Chondrocyte (in vitro differentiated cells): ENCODE measurements around the gene TMEM255B. TPM values are rescaled to one million over a fixed set of nuclear protein-coding genes. Genes with fewer than 3 reads are reported as not detected.

ENCODE experiments used
- DNase-seq: peaks from one replicate; pipeline ENCODE4 v3.0.0; 2021; ENCODE audit warnings: mixed read lengths, low spot score
- H3K27ac Mint-ChIP-seq: one replicate; pipeline ENCODE4 v1.8.0; 2021; ENCODE audit warnings: mild to moderate bottlenecking, moderate library complexity, mixed read lengths; ENCODE audit not compliant: unreplicated experiment
- H3K27me3 Mint-ChIP-seq: 2 replicates; pipeline ENCODE4 v1.8.0; 2021; ENCODE audit warnings: low read depth, mixed read lengths
- H3K36me3 Mint-ChIP-seq: 2 replicates; pipeline ENCODE4 v1.8.0; 2021; ENCODE audit warnings: low read depth, mixed read lengths
- H3K4me1 Mint-ChIP-seq: 2 replicates; pipeline ENCODE4 v1.8.0; 2021; ENCODE audit warnings: low read depth, mild to moderate bottlenecking, mixed read lengths
- H3K4me3 Mint-ChIP-seq: one replicate; pipeline ENCODE4 v1.8.0; 2021; ENCODE audit warnings: mild to moderate bottlenecking, moderate library complexity, mixed read lengths; ENCODE audit not compliant: unreplicated experiment
- H3K9me3 Mint-ChIP-seq: 2 replicates; pipeline ENCODE4 v1.8.0; 2021; ENCODE audit warnings: low read depth, mixed read lengths
- CTCF ChIP-seq: fragments of 200-600 bp; sonication (generic); IDR thresholded peaks from 2 replicates; pipeline ENCODE4 v1.5.0; 2021; ENCODE audit warnings: antibody characterized with exemption, mild to moderate bottlenecking, moderate library complexity
- total RNA-seq: library from RNA; stranded (reverse); gene quantifications from 3 replicates; pipeline ENCODE4 v1.2.1, GENCODE V29; 2021

The TMEM255B gene
- total RNA-seq, 1 donor from 2014 or later = 5.2 TPM

GRCh38 chr13:113769881-113770280, 10.9 kb downstream of the TMEM255B start:
- no peak for TF ChIP-seq CTCF
- Mint-ChIP-seq H3K4me1 (no peaks in the 10 kb centered on the region), H3K27me3 (no peaks in the 10 kb centered on the region), H3K4me3 (no peak overlapping the region), H3K27ac (no peak overlapping the region), H3K36me3 (no peaks in the 10 kb centered on the region), H3K9me3 (peaks cover 9% of the 10 kb centered on the region)
- DNase-seq = no peak

GRCh38 chr13:113770441-113770840, 11.4 kb downstream of the TMEM255B start:
- H3K36me3 Mint-ChIP-seq = no peaks in the 10 kb centered on the region

GRCh38 chr13:113770937-113771336, 11.9 kb downstream of the TMEM255B start:
- no peaks in the 10 kb centered on the region for H3K36me3 Mint-ChIP-seq
- H3K4me1 Mint-ChIP-seq = no peaks in the 10 kb centered on the region
- TF ChIP-seq CTCF = no peak
- no peak for DNase-seq
- H3K27ac Mint-ChIP-seq = no peak overlapping the region
- no peaks in the 10 kb centered on the region for H3K27me3 Mint-ChIP-seq
- no peak overlapping the region for H3K4me3 Mint-ChIP-seq
- H3K9me3 Mint-ChIP-seq = peaks cover 9% of the 10 kb centered on the region

More at GRCh38 chr13:113770441-113770840, 11.4 kb downstream of the TMEM255B start:
- no peak for TF ChIP-seq CTCF
- Mint-ChIP-seq H3K27ac (no peak overlapping the region), H3K4me1 (no peaks in the 10 kb centered on the region), H3K4me3 (no peak overlapping the region), H3K9me3 (peaks cover 9% of the 10 kb centered on the region), H3K27me3 (no peaks in the 10 kb centered on the region)
- DNase-seq = no peak

- Mint-ChIP-seq H3K36me3 (no peaks in the 10 kb centered on the region), H3K4me3 (no peak overlapping the region), H3K27me3 (no peaks in the 10 kb centered on the region), H3K27ac (no peak overlapping the region), H3K9me3 (peaks cover 9% of the 10 kb centered on the region), H3K4me1 (no peaks in the 10 kb centered on the region)
- no peak for DNase-seq
- no peak for TF ChIP-seq CTCF
Observed at GRCh38 chr13:113771709-113772331, 12.8 kb downstream of the TMEM255B start.

GRCh38 chr13:113774177-113775107, 15.4 kb downstream of the TMEM255B start:
- no peak for TF ChIP-seq CTCF
- DNase-seq = no peak
- H3K9me3 Mint-ChIP-seq = peaks cover 9% of the 10 kb centered on the region
- H3K4me1 Mint-ChIP-seq = no peaks in the 10 kb centered on the region
- peaks cover 4% of the 10 kb centered on the region for H3K36me3 Mint-ChIP-seq
- peaks cover 15% of the 10 kb centered on the region for H3K27me3 Mint-ChIP-seq
- H3K27ac Mint-ChIP-seq = no peak overlapping the region
- H3K4me3 Mint-ChIP-seq = no peak overlapping the region
